ENCODE data around the gene MTX3.

Gene MTX3

GRCh38 chr5:79984363-79984762, 6.7 kb downstream of the MTX3 start:
- in situ Hi-C loops (cut with MboI; ENCODE audit: low sequenced_read_pairs), result no loop called here

DNA sequence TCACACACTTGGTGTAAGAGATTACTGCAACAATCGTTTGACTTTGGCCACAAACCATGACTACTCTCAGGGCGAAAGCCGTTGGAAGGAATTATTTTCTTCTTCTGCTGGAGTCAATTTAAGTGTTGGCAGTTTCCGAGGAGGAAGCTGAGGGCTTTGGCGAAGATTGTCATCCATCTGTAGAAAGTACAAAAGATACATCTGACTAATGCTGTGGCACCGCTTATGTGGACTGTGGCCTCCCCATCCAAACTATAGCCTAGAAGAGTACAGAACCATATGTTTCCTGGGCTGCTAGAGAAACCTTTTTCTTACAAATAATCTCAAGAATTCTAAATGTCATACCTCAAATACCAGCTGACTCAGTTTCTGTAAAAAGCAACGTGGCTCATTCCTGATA, 7.4 kb downstream of the MTX3 start:
- in situ Hi-C loops (cut with MboI; ENCODE audit: low sequenced_read_pairs), result no loop called here

DNA sequence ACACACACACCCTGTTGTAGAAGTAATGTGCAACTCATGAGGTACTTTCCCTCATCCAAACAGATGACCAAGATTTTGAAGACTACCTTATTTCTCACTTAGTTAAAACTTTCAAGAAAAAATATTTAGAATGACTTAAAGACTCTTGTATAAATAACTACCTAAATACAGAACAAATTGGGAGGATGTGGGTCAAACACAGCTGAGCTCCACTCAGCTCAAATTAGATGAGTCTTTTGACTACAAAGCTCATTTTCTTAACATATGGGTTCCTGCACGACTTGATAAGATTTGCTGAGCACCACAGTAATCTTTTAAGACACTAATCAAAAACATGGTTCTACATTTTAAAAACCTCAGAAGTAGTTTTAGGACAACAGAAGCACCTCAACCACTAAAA, 8.9 kb downstream of the MTX3 start:
- in situ Hi-C loops (cut with MboI; ENCODE audit: low sequenced_read_pairs), result no loop called here

DNA sequence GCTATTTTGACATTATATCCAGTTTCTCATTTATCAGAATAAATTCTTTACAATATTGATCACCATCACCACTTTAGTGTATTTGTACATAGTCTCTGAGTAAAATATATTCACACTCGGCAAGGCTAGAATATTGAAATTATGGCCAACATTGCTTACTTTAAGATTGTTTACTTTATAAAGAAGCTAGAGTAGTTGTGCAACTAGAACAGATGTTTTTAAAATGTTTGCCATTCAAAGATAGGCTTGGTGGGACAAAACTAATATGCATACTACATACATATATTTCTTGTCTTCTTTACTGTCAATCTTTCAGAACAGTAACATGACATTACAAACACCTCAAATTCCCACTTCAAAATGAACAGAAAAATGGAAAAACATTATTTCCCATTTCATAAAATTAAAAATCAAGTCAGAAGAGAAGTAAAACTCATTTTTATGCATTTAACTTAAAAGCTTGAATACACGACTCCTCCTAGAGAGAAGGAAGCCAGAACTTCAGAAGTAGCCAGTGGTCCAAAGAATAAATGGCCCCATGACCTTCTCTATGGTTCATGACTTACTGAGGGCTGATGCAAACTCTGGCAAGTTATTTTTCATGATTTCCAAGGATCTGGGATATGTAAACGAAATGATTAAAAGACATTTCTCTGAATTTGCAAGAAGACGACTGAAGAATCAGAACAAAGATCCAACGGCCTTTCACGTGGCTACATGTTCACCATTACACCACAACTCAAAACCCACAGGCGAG, 14.1 kb downstream of the MTX3 start:
- in situ Hi-C loops (cut with MboI; ENCODE audit: low sequenced_read_pairs), result no loop called here

- in situ Hi-C loops (cut with MboI; ENCODE audit: low sequenced_read_pairs), result no loop called here
Measured at GRCh38 chr5:79975422-79975821, 15.6 kb downstream of the MTX3 start.

DNA sequence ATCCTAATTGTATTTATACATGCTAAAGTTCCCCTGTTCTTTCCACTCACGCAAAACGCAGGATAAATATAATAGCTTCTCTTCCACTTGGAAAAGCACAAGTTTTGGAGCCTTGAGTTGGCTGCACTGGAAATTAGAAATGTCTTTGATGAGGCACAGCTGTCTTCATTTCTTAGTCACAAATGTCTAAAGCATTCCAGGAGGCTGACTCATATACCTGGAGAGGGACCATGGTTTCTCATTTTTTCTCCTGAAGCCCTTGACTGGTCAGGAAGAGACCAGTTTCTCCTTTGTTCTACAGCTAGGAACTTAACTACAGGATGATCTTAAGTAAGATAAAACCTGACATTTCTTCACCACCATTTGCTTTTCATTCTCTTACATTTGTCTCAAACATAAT, 16.2 kb downstream of the MTX3 start:
- in situ Hi-C loops (cut with MboI; ENCODE audit: low sequenced_read_pairs), result no loop called here

DNA sequence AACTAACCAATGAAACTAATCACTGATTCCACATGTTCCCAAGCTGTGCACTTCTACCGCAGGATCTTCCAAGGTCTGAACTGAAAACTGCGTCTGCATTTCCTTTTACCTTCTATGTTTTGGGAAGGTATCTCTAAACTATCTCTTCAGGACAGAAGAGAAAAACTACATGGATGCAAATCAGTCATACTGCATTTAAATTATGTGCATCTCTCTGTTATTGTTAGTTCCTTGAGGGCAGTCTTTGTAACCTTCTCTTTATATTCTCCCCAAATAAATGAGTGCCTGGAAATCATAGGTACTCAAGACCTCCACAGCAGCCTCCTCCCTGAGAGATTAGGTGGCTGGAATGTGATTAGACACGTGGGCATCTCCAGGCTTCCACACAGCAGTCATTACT, 17.1 kb downstream of the MTX3 start:
- in situ Hi-C loops (cut with MboI; ENCODE audit: low sequenced_read_pairs), result no loop called here

- in situ Hi-C loops (cut with MboI; ENCODE audit: low sequenced_read_pairs), result no loop called here
Measured at GRCh38 chr5:79973511-79973910, 17.6 kb downstream of the MTX3 start.

DNA sequence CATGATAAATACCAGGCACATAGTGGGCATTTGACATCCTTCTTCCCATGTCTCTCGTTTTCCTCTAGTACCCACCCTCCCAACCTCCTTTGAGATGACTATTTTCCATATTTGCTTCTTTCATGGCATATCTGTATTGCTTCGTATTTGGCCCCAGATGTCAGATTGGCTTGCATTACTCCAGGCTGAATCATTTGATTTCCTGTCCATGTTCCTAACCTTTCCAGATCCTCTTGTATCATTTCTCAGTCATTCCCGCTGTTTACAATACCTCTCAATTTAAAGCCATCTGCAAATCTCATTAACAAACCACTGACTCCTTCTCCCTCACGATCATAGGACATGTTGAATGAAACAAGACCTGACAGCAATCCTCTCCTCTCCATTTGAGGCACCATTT, 19.9 kb downstream of the MTX3 start:
- in situ Hi-C loops (cut with MboI; ENCODE audit: low sequenced_read_pairs), result no loop called here

DNA sequence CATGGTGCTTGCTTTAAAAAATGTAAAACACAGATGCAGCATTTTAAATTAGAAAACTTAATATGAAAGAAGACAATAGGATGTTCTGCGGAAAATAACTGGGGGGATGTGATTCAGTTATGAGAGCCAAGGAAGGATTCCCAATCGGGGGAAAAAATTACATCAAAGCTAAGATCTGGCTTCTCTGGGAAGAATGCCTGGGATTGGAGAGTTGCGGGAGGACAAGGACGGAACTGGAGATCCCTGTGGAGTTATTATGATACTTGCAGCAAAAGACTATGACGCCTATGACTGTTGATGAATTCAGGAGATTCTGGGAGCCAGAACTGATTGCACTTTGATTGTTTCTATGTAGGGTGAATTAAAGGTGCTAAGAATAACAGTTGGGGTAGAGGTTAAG, 24.6 kb downstream of the MTX3 start:
- in situ Hi-C loops (cut with MboI; ENCODE audit: low sequenced_read_pairs), result no loop called here

DNA sequence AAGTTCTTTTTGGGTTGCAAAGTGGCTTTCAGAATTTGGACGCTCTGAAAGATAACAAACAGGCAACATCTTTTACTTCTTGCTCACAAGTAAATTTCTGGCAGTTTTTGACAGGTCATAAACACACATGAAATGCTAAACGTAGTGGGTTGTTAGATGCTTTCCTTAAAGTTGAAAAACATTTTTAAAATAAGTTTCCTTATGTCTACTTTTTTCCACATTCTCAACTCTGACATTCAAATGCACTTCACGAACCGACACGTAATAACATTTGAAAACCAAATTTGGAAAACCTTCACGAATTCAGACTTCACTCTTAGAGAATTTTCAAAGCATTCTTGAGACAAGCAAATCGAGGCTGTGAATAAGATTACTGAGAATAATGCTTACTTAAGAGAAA, 26.9 kb downstream of the MTX3 start:
- in situ Hi-C loops (cut with MboI; ENCODE audit: low sequenced_read_pairs), result no loop called here

GRCh38 chr5:79963261-79964061, 27.6 kb downstream of the MTX3 start:
- in situ Hi-C loops (cut with MboI; ENCODE audit: low sequenced_read_pairs), result no loop called here

DNA sequence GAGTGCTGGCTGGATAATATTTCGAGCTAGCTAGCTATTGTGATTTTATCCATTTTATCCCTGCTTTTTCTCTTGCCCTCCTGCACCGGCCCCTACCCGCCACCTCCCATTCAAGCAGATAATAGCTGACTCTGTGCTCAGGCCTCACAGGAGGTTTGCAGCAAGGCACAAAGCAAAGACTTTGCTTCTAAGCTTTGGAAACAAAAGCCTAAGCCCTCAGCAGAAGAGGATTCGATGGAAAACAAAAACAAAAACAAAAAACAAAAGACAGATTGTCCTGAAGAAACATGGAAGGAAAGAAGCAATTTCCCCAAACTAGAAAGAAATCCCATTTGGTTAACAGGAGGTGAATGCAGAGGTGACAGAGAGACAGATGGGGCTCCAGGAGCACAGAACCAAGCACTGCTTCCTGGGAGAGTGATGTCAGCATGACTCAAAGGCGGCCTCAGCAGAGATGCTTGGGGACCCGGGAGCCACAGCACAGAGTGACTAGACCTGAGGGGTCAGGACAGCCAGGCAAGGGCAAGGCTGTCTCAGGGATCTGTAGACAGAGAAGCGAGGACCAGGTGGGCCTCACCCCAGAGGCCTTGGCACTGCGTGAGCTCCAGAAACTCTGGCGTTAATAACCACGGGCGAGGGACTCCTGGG, 28.4 kb downstream of the MTX3 start:
- in situ Hi-C loops (cut with MboI; ENCODE audit: low sequenced_read_pairs), result no loop called here

- in situ Hi-C loops (cut with MboI; ENCODE audit: low sequenced_read_pairs), result no loop called here
Measured at GRCh38 chr5:79961716-79962574, 29.1 kb downstream of the MTX3 start.

- in situ Hi-C loops (cut with MboI; ENCODE audit: low sequenced_read_pairs), result no loop called here
Measured at GRCh38 chr5:79959407-79959806, 31.7 kb downstream of the MTX3 start.

GRCh38 chr5:79955941-79956670, 35.0 kb downstream of the MTX3 start:
- in situ Hi-C loops (cut with MboI; ENCODE audit: low sequenced_read_pairs), result no loop called here

DNA sequence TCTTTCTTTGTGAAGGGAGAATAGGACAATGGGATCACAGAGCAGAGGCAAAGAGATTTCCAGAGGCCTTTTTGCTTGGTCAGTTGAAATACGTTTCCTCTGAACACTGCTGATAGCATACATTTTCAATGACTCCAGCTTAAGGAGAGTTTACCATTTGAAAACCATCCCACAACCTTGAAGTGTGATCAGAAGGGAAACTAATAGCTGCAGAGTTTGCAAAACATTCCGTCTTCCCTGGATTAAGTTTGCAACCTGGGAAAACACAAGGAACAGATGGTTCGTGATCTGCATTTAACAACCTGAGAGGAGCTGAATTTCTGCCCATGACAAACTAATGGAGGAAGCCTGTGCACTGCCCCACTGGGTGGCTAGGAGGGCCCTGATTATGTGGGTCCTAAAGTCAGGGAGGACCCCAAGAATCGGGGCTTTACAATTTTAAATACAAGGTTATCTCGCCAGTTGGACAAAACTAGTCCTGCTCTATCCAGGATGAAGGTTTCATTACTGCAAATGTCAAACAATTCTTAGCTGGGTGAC, 35.6 kb downstream of the MTX3 start:
- in situ Hi-C loops (cut with MboI; ENCODE audit: low sequenced_read_pairs), result no loop called here

DNA sequence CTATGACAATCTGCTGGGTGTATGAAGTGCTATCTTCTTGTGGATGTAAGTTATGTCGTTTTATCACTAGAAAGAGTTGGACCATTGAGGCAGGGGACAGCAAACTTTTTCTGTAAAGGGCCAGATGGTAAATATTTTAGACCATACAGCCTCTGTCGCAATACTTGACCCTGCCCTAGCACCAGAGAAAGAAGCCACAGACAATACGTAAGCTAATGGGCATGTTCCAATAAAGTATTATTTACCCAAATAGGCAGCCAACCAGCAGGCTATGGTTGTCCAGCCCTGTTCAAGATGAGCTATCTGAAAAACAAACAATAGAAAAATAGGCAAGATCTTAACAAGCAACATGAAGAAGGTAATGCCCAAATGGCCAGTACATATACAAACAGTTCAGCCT, 36.4 kb downstream of the MTX3 start:
- in situ Hi-C loops (cut with MboI; ENCODE audit: low sequenced_read_pairs), result no loop called here

DNA sequence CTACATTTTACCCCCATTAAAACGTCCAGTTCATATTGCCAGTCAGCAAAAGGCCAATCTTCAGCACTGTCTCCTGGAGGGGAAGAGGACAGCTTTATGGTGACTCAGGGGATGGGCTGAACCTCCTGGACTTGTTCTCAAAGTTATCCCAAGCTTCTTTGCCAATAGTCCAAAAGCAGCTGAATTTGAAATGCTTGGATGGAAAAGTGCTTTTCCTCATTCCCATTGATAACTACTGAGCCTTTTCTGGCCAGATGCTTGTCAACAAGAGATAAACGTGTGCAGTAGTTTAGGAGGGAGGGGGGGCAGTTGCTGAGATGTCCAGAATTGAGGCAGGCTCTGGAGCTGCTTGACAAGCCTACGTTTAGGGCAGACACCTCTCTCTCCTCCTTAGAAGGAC, 43.5 kb downstream of the MTX3 start:
- in situ Hi-C loops (cut with MboI; ENCODE audit: low sequenced_read_pairs), result no loop called here

GRCh38 chr5:79938468-79938867, 52.6 kb downstream of the MTX3 start:
- in situ Hi-C loops (cut with MboI; ENCODE audit: low sequenced_read_pairs), result no loop called here

Data from HL-60/S4 treated with phorbol 12-myristate 13-acetate at 8.2 ng/mL for 4 days and 3 days (cell line).